Astrocyte of the hippocampus (primary cell): ENCODE results near the gene NECTIN4.

Experiments
- DNase-seq: peaks from one replicate; pipeline ENCODE4 v3.0.0; 2011; ENCODE audit warnings: low read depth, low spot score

NECTIN4 gene

GRCh38 chr1:161061419-161061818 lies 27.9 kb downstream of the NECTIN4 start:
- no peak for DNase-seq

- DNase-seq: no peak
Measured at GRCh38 chr1:161059293-161059692, 30.1 kb downstream of the NECTIN4 start.

- no peak for DNase-seq
Measured at GRCh38 chr1:161054805-161055204, 34.6 kb downstream of the NECTIN4 start.

GRCh38 chr1:161054232-161054631 lies 35.1 kb downstream of the NECTIN4 start:
- DNase-seq: no peak

- no peak for DNase-seq
Measured at GRCh38 chr1:161052899-161053298, 36.5 kb downstream of the NECTIN4 start.

- no peak for DNase-seq
Measured at GRCh38 chr1:161051219-161051618, 38.1 kb downstream of the NECTIN4 start.

GRCh38 chr1:161048949-161049722 lies 40.2 kb downstream of the NECTIN4 start:
- no peak for DNase-seq

- no peak for DNase-seq
Measured at GRCh38 chr1:161047436-161048420, 41.6 kb downstream of the NECTIN4 start.

- no peak for DNase-seq
Measured at GRCh38 chr1:161046605-161047228, 42.6 kb downstream of the NECTIN4 start.

- peak; percentile 98 for DNase-seq
Measured at GRCh38 chr1:161045736-161046604, 43.4 kb downstream of the NECTIN4 start, which contains the start of gene USF1. USF1 (minus strand) TSS chr1:161045977; CDS start chr1:161043275, 2,702 bp downstream.

- peak; percentile 68 for DNase-seq
Measured at GRCh38 chr1:161044908-161045735, 44.2 kb downstream of the NECTIN4 start.

- DNase-seq: peak; percentile 27
Measured at GRCh38 chr1:161044535-161044907, 44.8 kb downstream of the NECTIN4 start.

GRCh38 chr1:161039546-161039945 lies 49.8 kb downstream of the NECTIN4 start:
- no peak for DNase-seq

GRCh38 chr1:161039154-161039545 lies 50.2 kb downstream of the NECTIN4 start:
- no peak for DNase-seq

GRCh38 chr1:161038523-161039153 lies 50.7 kb downstream of the NECTIN4 start, which contains the start of gene TSTD1:
TSTD1 (minus strand) TSS chr1:161038964; CDS start chr1:161038889, 75 bp downstream.
- peak; percentile 62 for DNase-seq

GRCh38 chr1:161037661-161038522 lies 51.5 kb downstream of the NECTIN4 start:
- DNase-seq: no peak

GRCh38 chr1:161033751-161034150 lies 55.6 kb downstream of the NECTIN4 start:
- no peak for DNase-seq

GRCh38 chr1:161032409-161032808 lies 56.9 kb downstream of the NECTIN4 start:
- no peak for DNase-seq
